Erythroblast (primary cell): ENCODE data around the gene MYO1C.

Experiments
- GATA1 ChIP-seq: IDR thresholded peaks from 2 replicates; pipeline ENCODE4 v1.6.1; 2011; ENCODE audit warnings: low read depth, mild to moderate bottlenecking, control low read depth, low read length, moderate library complexity
- POLR2A ChIP-seq: IDR thresholded peaks from 2 replicates; pipeline ENCODE4 v1.6.1; 2011; ENCODE audit warnings: mild to moderate bottlenecking, low read length

GRCh38 chr17:1509290-1509881, 16.9 kb upstream of the MYO1C start:
- TF ChIP-seq POLR2A (no peak), GATA1 (no peak)
